Tongue (tissue), 2 donors: Measurements from ENCODE around the gene AFAP1L1. TPM values are rescaled to one million over a fixed set of nuclear protein-coding genes. Genes with fewer than 3 reads are reported as not detected.
"Not testable (repeated sequence)": the region's sequence is repeated elsewhere in the genome, so short reads cannot be mapped to it uniquely, and the experiment has no call there.

Experiments
- DNase-seq: peaks from one replicate; pipeline ENCODE4 v3.0.0-alpha.2; 2015
- total RNA-seq: library from RNA; depleted of rRNA; stranded (reverse); fragments of >200 nt; gene quantifications from one replicate; pipeline ENCODE4 v1.2.3, GENCODE V29; 2014

Gene AFAP1L1
- total RNA-seq, 1 donor from 2014 or later: 121 TPM

DNA sequence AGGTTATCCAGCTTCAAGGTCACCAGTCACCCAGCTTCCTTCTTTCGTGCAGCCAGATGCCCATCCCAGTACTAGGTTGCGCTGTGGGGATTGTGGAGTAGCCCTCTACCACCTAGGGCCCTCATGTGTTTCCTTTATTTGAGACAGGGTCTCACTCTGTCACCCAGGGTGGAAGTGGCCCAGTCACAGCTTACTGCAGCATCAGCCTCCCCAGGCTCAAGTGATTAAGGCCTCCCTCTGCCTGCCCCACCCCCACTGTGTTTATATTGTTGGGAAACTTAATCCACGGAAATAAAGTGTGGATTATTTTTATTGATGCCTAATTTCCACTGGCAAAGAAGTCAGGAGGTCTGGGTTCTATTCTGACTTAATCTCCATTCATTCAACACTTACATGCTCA lies 103.1 kb downstream of the AFAP1L1 start:
- DNase-seq: no peak

DNA sequence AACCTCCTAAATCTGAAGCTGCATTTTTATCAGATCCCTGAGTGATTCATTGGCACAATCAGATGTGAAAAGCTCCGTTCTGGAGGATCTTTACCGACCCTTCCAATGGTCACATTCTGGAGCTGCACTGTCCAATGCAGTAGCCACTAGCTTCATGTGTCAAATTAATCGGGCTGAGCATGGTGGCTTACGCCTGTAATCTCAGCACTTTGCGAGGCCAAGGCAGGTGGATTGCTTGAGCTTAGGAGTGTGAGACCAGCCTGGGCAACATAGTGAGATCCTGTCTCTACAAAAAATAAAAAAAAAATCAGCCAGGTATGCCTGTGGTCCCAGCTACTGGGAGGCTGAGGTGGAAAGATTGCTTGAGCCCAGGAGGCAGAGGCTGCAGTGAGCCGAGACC lies 103.8 kb downstream of the AFAP1L1 start:
- DNase-seq: no peak

DNA sequence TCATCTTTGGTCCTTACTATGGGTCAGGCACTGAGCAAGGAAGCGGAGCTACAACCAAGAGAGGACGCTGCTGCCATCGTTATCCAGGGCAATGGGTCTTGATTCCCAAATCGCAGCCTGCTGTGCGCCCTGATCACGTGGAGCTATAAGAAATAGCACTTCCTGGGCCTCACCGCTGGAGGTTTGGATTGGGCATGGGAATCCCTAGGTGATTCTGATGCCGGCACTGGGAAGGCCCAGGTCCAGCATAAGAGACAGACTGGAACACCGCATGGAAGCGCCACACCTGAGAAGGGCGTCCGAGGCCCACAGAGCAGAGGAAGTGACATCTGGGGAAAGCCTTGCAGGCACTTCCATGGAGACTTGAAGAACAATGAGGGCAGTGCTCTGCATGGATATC lies 104.4 kb downstream of the AFAP1L1 start:
- no peak for DNase-seq

DNA sequence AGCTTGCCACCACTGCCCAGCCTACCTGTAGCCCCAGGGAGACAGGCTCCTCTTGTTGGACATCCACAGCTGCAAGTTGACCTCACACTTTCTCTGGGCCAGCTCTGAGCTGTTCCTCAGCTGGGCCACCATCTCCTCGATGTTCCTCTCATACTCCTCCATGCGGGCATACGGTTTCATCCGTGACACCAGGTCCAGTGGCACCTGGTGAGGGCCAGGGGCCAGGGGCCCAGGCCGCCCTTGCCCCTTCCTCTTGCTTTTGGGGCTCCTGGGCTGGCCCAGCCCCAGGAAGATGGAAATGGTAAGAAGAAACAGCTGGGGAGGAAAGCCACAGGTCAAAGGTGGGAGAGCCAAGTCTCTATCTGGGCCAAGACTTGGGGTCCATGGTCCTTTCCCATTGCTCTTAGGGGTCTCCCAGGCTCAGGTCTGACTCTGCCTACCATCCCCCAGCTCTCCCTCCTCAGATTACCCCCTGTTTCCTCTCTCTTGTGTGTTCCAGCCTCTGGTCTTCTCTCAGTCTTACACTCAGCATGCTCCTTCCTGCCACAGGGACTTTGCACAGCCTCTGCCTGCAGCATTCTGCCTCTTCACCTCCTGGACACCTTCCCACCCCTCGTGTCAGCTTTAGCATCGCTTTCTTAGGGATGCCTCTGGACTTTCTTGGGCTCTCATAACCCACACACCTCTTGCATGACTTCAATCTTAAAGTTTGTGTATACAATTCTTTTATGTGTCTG lies 105.2 kb downstream of the AFAP1L1 start:
- no peak for DNase-seq

DNA sequence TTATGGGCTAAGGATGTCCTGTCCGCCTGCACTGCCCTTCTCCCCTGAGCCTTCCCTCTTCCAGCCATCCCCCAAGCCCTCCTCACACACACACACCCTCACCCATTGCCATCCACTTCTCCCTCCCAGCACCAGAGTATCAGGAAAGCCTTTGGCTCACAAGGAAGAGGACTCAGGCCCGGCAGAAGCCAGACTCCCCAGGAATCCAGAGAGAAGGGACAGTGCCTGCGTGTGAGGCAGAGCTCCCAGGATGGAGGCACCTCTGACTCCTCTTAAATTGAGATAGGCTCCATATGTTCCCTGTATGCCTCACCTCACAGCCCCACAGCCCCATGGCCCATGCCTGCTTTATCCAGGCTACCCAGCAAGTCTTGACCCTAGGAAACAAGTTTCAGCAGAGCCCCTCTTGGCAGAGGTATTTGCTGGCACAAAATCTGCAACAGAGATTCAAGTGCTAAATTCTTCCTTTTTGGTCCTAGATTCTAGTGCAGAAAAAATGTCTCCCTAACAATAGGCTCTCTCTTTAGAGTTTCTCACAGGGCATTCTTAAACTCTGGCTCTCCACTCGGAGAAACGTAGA lies 106.7 kb downstream of the AFAP1L1 start:
- DNase-seq: no peak

DNA sequence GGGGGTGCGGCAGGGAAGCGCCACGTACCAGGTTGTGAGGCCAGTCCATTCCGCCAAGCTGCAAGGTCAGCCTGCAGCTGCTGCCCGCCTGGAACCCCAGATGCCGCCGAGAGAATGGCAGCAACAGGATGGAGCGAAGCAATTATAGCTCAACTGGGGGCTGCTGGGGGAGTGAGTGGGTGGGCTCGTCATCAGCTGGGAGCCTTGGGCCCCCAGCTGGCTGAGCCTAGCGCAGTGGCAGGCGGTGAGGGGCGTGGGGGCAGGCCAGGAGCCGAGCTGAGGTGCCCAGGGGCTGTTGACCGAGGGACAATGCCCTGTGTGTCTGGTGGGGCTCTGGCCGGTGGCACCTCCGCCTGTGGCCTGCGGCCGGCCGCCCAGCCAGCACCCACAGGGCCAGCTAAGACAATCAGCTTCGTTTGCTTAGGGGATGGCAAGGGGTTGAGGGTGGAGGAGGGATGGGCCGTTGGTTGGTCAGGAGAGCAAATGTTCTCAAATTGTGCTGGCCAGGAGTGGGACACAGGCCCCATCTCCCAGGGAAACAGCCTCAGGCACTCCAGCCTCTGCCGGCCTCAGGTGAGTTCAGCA lies 107.6 kb downstream of the AFAP1L1 start, which contains the start of gene IL17B:
IL17B (minus strand) TSS at position 116 of the 585 bp plus-strand sequence; CDS start at position 49, 67 bp downstream.
- peak; percentile 70 for DNase-seq

DNA sequence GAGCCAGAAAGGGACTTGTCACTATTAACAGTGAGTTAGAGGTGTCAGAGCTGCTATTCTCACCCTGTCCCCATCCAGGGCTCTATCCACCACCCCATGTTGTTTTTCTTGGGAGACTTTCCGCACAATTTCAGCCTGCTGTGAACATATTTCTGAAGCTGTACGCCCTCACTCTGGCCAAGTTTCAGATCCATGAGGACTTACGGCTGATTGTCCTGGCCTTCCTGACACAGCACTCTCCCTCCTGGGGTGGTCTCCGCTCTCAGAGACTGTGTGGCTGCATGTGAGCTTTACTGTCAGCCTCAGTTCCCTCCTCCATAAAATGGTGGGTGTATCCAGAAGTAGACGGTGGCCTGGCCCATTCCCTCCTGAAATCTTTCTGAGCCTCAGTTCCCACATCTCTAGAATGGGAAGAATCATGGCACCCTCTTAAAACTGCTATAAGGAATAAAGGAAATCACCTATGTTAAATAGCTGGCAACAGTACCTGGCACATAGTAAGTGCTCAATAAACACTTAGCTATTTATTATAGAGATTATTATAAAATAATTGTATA lies 108.2 kb downstream of the AFAP1L1 start:
- DNase-seq: no peak

DNA sequence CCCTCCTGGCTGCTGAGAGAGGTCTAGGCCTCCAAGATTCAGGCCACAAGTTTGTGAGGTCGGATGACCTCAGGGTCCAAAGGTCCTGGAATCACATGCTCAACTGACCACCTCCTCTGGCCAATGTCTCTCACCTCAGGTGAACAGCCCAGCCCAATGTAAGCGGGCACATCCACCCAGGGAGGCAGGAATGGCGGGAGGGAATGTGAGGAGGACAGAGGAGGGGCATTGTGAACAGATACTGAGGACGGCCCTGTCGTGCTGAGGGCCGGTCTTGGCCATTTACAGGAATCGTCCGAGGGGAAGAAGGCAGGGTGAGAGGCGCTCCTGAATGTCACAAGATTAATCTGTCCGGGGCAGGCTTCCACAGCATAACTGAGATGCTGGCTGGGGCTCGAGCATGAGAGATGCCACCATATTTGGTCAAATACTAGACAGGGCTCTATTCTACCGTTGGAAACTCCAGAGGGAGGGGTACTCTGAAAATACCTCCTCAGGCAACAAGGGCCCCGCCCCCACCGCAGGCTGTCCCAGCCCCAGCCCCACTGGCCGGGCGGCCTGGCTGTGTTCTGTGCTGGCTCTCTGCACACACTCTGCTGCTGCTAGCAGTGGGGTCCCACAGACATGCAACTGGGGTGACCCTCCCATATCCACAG lies 108.9 kb downstream of the AFAP1L1 start:
- DNase-seq: no peak

DNA sequence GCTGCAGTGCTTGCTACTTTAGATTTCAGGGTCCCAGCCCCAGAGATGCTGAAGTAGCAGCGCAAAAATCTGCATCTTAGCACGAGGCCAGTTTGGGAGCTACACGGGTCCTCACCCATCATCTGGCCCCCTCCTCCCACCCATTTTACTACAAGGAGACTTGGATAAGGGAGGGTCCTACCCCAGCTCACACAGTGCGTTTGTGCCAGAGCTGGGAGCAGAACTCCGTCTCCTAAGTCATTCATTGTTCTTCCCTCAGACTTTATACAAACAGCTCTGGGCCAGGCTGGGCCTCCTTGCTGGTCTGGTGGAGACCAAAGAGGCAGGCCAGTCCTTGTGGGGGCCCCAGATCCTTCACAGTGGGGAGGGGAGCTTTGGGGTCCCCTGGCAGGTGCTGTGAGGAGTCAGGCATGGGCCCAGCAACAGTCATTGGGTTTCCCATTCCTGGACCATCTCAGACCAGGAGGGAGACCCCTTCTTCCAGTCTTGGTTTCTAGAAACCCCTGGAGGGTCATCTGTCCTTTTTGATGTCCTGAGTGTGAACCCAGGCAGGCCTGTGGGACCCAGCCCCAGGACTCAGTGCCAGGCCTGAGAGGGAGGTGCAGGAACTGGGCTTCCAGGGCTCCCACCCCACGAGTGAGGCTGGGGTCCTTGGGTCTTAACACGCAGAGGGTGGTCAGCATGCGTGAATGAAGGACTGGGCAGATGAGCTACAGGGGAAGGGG lies 109.8 kb downstream of the AFAP1L1 start:
- DNase-seq: no peak

DNA sequence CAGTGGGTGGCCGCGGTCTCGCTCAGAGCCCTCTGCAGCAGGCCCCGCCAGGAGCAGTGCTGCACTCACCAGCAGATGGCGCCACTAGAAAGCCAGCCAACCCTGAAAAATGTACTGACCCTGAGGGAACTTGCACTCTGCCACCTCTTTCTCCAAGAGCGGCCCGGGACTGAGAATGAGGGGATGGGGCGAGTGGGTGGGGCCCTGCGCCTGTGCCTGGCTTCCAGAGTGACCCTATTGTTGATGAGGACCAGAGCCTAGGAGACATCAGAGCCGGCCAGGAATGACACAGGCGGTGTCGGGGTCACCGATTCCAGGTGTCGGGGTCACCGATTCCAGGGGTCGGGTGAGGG lies 110.3 kb downstream of the AFAP1L1 start:
- peak; percentile 87 for DNase-seq

DNA sequence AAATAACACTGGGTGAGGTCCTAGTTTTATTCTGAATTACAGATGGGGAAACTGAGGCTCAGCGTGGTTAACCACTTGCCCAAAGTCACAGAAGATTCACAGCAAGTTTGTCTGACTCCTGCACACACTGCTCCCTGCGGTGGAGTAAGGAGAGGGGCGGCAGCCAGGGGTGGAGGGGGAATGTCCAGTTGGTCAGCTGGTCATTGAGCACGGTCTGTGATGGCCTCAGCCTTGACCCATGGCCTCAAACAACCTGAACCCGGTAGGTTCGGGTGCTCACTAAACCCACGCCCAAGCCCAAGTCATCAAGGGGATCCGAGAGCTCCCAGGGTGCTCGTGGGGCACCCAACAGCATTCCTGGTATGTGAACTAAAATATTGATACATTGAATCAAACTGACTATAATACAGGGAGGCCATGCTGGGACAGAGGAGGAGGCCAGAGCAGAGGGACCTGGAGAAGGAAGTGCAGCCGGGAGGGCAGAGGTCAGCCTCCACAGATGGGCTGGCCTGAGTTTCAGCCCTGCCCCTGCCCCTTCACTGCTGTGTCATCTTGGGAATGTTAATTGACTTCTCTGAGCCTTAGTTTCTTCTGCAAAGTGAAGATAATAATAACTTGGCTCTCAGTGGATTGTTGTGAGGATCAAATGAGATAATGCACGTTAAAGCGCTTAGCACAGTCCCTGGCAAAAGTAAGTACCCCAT lies 111.0 kb downstream of the AFAP1L1 start:
- no peak for DNase-seq

DNA sequence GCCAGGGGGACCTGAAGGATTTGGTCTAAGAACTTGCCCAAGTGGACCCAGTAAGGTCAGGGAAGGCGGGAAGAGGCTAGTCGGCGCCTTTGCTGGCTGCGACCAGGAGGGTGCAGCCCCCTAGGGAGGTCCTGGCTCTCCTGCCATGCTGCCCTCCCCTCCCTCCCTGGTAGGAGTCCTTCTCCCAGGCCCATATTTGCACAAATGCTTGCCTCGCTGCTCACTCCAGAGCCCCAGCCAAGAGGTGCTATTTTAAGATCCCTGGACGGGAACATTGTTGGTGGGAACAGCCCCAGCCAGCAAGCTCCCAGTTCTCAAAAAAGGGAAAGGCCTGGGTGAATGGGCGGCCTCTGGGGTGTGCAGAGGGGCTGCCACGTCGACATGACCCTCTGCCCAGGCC lies 111.7 kb downstream of the AFAP1L1 start:
- no peak for DNase-seq

DNA sequence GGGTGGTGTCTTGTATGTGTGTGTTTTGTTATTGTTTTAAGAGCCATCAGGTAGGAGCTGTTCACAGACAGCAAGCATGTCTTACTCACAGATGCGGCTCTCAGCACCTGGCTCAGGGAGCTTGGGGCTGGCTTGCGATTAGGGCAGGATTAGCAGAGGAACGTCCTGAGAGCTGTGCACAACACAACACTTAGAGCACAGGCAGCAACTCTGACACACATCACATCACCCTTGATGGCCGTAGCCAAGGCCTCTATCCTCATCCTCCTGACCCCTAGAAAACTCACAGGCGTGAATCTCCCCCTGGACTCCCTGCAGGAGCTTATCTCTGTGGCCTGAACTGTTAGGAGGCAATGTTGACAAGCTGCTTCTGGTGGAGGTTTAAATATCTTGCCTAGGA lies 114.5 kb downstream of the AFAP1L1 start:
- DNase-seq: no peak

DNA sequence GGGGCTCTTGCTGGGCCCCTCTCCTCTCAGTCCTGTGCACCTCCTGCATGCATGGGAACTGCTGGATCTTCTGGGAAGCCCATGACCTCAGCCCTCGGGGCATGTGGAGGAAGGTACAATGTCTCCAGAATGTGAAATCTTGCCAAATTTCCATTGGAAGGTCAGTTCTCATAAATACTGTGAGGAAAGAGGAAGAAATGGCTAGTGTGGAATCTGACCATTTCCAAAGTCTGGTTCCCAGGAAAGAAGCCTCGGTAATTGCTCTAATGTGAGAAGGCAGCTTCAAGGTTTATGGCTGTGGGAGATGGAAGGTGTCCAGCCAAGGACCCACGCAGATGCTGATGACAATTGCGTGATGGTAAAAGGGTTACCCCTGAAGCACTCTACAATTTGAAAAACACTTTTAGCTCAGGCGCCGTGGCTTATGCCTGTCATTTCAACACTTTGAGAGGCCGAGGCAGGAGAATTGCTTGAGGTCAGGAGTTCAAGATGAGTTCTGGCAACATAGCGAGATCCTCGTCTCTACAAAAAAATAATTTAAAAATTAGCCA lies 115.5 kb downstream of the AFAP1L1 start:
- DNase-seq: no peak

DNA sequence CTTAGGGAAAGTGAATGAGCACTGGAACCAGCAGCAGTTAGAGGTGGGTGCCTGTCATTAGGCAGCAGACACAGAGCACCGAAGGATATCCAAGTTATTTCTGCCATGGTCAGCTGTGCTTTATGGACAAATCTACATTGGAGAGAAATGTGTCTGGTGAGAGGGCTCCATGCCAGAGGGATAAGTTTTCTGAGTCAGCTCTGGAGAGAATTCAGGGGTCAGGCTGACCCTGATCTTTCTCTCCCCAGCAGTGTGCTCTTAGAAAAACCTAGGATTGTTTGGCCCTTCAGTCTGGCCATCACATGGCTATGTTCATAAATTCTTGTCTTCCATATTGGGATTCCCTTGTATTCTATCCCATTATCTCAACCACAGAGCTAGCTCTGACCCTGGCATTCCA lies 116.3 kb downstream of the AFAP1L1 start:
- DNase-seq: no peak

DNA sequence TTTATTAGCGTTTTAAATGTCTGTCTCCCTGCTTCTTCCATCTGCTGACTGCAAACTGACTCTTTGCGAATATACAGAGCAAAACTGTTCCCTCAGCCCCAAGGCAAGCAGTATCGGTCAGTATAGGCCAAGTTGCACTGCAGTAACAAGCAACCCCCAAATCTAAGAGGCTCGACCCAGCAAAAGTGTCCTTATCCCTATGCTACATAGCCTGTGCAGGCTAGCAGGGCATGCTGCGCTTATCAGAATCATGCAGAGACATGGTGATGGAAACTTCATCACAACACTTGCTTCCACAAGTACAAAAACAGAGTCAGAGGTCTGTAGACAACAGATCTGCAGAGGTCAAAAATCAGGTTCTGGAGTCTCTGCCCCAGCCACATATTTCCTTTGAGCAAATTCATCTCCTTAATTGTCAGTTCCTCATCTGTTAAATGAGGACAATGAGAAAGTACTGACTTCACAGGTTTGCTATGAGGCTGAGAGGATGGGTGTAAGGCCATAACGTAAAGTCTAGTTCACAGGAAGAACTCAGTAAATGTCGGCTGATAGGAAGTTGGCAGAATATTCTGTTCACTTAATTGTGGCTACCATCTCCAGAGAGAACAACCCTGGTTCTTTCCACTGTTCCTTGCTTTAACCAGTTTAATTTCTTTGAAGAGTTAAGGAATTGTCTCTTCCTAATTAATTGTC lies 117.0 kb downstream of the AFAP1L1 start:
- DNase-seq: no peak

DNA sequence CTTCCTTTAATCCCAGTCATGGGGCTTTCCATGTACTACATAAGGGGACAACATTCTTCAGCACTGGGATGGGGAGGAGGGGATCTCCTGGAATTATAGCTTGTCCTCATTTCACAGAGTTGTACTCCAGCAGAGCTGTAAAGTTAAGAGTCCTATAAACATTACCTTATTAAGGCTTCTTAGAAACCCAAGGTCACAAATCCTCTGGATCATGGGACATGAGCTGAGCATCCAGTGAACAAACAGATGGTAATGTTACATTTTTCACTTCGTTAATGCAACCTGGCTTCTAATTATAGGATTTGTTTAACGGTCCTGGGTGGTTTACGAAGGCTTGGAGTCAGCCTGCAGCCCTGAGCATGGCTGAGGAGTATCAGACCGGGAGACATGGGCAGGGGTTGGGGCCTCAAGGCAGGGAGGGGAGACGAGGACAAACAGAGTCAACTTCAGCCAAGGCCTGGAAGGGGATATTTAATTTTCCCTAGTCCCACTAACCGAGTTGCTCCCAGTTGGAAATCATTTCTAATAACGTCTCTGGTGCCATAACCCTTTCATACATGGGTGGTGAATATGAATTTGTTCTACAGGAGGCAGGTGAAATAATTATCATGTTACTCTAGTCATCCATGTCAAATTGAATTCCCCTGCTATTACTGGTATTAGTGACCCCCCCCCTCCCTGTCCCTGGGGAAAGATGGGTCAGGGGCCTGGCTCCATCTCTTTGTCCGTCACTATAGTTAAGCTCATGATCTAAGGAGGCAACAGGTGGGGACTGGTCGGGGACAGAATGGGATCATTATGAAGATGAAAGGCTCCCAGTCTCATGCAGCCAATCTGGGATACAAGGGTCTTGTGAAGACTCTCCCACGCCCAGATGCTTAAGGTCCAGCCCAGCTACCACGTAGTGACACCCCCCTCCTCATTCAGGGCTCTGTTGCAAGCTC lies 118.2 kb downstream of the AFAP1L1 start:
- no peak for DNase-seq

DNA sequence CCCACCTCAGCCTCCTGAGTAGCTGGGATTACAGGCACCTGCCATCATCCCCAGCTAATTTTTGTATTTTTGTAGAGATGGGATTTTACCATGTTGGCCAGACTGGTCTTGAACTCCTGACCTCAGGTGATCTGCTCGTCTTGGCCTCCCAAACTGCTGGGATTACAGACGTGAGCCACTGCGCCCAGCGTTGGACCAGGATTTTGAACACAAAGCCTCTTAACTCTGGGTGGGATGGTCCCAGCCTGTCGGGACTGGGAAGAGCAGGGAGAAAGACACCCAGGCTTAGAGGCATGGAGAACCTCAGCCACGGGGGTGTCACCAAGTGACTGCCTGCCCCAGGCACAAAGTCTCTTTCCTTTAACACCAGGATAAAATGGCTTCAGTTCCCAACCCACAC lies 119.4 kb downstream of the AFAP1L1 start:
- not testable (repeated sequence) for DNase-seq
